Esophagus squamous epithelium (tissue), 4 donors: Measurements from ENCODE around the gene SLC35F3.

Experiments used
- POLR2A ChIP-seq, 4 donors: fragments of 450-650 bp; IDR thresholded peaks; one replicate each; pipeline ENCODE4 v1.6.1; 2017; ENCODE audit warnings: antibody characterized with exemption in 4 of 4, mild to moderate bottlenecking in 4 of 4, moderate library complexity in 3 of 4
- TF ChIP-seq, protein P1 (sequence below), 6 experiments: fragments of 450-650 bp in 4 of 6; fragments of 200-600 bp in 2 of 6; sonication (generic) in 2 of 6; IDR thresholded peaks; one replicate each; pipeline ENCODE4 v1.5.1; 2016 to 2019; ENCODE audit warnings: antibody characterized with exemption in 6 of 6, mild to moderate bottlenecking in 4 of 6, moderate library complexity in 4 of 6

DNA sequence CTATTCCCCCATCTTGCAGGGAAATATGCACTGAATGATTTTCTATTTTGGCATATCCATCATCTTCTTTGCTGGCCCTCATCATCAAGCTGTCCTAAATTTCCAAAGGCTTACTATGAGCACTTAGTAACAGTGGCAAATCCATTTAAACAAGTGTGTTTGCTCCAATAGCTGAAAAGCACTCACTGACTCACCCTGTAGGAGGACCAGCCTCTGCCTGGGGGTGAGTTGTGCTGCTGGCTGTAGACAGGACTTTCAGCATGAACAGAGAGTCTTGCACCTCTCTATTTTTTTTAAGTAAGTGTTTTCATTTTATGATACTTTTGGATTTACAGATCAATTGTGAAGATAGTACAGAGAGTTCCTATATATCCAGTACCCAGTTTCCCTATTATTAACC lies 97.3 kb downstream of the SLC35F3 start:
- TF ChIP-seq, protein P1, sequence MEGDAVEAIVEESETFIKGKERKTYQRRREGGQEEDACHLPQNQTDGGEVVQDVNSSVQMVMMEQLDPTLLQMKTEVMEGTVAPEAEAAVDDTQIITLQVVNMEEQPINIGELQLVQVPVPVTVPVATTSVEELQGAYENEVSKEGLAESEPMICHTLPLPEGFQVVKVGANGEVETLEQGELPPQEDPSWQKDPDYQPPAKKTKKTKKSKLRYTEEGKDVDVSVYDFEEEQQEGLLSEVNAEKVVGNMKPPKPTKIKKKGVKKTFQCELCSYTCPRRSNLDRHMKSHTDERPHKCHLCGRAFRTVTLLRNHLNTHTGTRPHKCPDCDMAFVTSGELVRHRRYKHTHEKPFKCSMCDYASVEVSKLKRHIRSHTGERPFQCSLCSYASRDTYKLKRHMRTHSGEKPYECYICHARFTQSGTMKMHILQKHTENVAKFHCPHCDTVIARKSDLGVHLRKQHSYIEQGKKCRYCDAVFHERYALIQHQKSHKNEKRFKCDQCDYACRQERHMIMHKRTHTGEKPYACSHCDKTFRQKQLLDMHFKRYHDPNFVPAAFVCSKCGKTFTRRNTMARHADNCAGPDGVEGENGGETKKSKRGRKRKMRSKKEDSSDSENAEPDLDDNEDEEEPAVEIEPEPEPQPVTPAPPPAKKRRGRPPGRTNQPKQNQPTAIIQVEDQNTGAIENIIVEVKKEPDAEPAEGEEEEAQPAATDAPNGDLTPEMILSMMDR (IDR thresholded peaks at IDR 0.05) = no peak
- TF ChIP-seq POLR2A (IDR thresholded peaks at IDR 0.05) = no peak
